Measurements from ENCODE around the gene RGR. TPM values are rescaled to one million over a fixed set of nuclear protein-coding genes. Genes with fewer than 3 reads are reported as not detected.

Gene RGR
- total RNA-seq, 1 experiment from 2014 or later, result not detected

DNA sequence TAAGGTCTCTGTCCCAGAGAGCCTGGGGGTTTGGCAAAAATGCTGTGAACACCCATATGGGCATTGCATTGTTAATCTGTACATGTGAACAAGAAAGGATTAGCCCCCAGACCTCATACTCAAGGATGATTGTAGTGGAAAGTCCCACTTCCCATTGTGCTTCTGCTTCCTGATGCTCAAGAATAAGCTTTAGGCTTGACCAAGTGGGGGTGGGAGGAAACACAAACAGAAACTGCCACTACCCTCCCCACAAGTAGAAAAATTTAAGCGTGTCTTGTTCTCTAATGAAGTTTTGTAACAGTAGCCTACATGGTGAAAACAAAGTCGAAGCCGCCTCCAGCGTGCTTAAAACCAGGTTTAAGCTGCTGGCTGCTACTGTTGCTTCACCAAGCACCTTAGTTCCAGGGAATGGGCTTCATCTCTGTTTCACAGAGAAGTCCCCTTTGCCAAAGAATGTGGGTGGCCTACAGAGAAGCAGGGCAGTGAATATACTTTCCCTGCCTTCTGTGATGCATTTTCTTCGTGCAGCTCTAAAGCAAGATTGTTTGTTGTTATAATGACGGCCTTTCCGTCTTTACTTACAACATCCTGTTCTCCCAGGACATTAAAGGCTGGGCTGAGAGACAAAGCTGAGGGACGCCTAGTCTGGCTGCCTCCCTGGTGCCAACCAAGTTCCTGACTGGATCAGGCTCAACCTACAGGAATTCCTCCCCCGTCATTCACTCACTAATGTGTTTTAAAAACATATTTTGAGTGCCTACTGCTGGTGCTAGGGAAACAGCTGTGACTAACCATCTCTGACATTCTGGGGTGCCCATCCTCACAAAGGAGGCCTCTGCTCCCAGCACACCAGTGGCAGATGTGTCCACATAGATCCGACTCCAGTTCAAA is 51.5 kb downstream of the RGR start:
- ChIA-PET POLR2A (no interaction called here), CTCF (no interaction called here)
- Mint-ChIP-seq H3K27ac (ENCODE audit: unreplicated experiment) (no peak overlapping the region), H3K9me3 (ENCODE audit: unreplicated experiment) (no peaks in the 10 kb centered on the region), H3K36me3 (ENCODE audit: insufficient read depth, unreplicated experiment) (no peaks in the 10 kb centered on the region), H3K27me3 (ENCODE audit: insufficient read depth, unreplicated experiment) (no peaks in the 10 kb centered on the region), H3K4me1 (ENCODE audit: low read depth, unreplicated experiment) (no peaks in the 10 kb centered on the region), H3K4me3 (ENCODE audit: unreplicated experiment) (no peak overlapping the region)
- BruUV-seq (replicated peaks), result no TSS peak
- Histone ChIP-seq H3K9me3 (no peaks in the 10 kb centered on the region), H3K36me3 (ENCODE audit: control insufficient read depth, insufficient read depth, low read length) (no peaks in the 10 kb centered on the region), H3K4me3 (ENCODE audit: low read depth, low read length) (no peak overlapping the region), H3K27me3 (replicated peaks; ENCODE audit: control insufficient read depth, insufficient read depth, low read length) (0 out of 2 replicates have a peak, but pooled peaks cover 1% of the 10 kb centered on the region), H3K4me1 (no peaks in the 10 kb centered on the region)
- intact Hi-C loops (cut with micrococcal nuclease; ENCODE audit: unreplicated experiment), result no loop called here
- TF ChIP-seq, protein P1, sequence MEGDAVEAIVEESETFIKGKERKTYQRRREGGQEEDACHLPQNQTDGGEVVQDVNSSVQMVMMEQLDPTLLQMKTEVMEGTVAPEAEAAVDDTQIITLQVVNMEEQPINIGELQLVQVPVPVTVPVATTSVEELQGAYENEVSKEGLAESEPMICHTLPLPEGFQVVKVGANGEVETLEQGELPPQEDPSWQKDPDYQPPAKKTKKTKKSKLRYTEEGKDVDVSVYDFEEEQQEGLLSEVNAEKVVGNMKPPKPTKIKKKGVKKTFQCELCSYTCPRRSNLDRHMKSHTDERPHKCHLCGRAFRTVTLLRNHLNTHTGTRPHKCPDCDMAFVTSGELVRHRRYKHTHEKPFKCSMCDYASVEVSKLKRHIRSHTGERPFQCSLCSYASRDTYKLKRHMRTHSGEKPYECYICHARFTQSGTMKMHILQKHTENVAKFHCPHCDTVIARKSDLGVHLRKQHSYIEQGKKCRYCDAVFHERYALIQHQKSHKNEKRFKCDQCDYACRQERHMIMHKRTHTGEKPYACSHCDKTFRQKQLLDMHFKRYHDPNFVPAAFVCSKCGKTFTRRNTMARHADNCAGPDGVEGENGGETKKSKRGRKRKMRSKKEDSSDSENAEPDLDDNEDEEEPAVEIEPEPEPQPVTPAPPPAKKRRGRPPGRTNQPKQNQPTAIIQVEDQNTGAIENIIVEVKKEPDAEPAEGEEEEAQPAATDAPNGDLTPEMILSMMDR (IDR thresholded peaks at IDR 0.05; ENCODE audit: insufficient read depth in 1 of 2, low read depth in 1 of 2, low read length in 1 of 2, severe bottlenecking in 1 of 2, unreplicated experiment in 1 of 2), result no peak
- DNase-seq, result no peak

DNA sequence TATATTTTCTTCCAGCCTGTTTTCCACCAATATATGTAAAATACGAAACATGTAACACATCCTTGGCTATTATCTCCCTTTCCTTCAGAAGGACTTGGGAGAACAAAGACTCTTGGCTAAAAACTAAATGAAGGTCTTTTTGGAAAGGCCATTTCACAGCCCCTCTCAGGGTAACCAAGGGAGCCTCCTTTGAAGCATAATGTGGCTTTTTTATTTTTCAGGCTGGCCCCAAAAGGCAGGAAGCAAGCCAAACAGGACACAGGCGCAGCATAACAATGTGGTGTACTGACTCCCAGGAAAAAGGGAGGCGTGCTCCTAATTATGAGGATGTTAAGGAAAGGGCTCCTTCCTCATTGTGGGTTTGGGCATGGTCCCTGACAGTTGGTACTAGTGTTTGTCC is 53.2 kb downstream of the RGR start:
- CTCF ChIA-PET, result no interaction called here
- BruUV-seq (replicated peaks), result no TSS peak
- TF ChIP-seq, protein P1 (IDR thresholded peaks at IDR 0.05; ENCODE audit: insufficient read depth in 1 of 2, low read depth in 1 of 2, low read length in 1 of 2, severe bottlenecking in 1 of 2, unreplicated experiment in 1 of 2), result no peak
- H3K36me3 ChIP-seq (ENCODE audit: control insufficient read depth, insufficient read depth, low read length), result no peaks in the 10 kb centered on the region
- Mint-ChIP-seq H3K4me3 (ENCODE audit: unreplicated experiment) (no peak overlapping the region), H3K4me1 (ENCODE audit: low read depth, unreplicated experiment) (no peaks in the 10 kb centered on the region), H3K27ac (ENCODE audit: unreplicated experiment) (no peak overlapping the region), H3K9me3 (ENCODE audit: unreplicated experiment) (no peaks in the 10 kb centered on the region), H3K36me3 (ENCODE audit: insufficient read depth, unreplicated experiment) (no peaks in the 10 kb centered on the region), H3K27me3 (ENCODE audit: insufficient read depth, unreplicated experiment) (peaks cover 2% of the 10 kb centered on the region)
- H3K4me3 ChIP-seq (ENCODE audit: low read depth, low read length), result no peak overlapping the region
- H3K4me1 ChIP-seq, result no peaks in the 10 kb centered on the region
- POLR2A ChIA-PET, result no interaction called here
- intact Hi-C loops (cut with micrococcal nuclease; ENCODE audit: unreplicated experiment), result no loop called here
- no peak for DNase-seq
- 0 out of 2 replicates have a peak, but pooled peaks cover 1% of the 10 kb centered on the region for H3K27me3 ChIP-seq (replicated peaks; ENCODE audit: control insufficient read depth, insufficient read depth, low read length)
- H3K9me3 ChIP-seq, result no peaks in the 10 kb centered on the region

DNA sequence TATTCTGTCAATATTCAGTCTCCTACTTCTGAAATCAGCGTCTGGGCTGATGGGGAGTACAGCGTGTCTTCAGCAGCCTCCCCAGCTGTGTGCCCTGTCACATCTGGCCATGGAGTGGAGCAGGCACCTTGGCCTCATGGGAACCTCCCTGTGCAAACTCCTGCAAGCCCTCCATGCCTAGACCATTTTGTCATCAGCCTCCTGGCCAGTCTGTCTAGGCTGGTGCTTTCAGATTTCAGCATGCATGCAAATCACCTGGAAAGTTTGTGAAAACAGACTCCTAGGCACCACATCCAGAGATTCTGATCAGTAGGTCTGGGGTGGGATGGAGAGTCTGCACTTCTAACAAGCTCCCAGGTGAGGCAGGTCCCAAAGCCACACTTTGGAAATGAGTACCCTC is 57.4 kb downstream of the RGR start:
- ChIA-PET POLR2A (no interaction called here), CTCF (no interaction called here)
- H3K9me3 Mint-ChIP-seq (ENCODE audit: unreplicated experiment), result no peaks in the 10 kb centered on the region
- Histone ChIP-seq H3K4me3 (ENCODE audit: low read depth, low read length) (no peak overlapping the region), H3K36me3 (ENCODE audit: control insufficient read depth, insufficient read depth, low read length) (no peaks in the 10 kb centered on the region), H3K27me3 (replicated peaks; ENCODE audit: control insufficient read depth, insufficient read depth, low read length) (0 out of 2 replicates have a peak, but pooled peaks cover 1% of the 10 kb centered on the region), H3K9me3 (no peaks in the 10 kb centered on the region), H3K4me1 (no peaks in the 10 kb centered on the region)
- no peaks in the 10 kb centered on the region for H3K36me3 Mint-ChIP-seq (ENCODE audit: insufficient read depth, unreplicated experiment)
- H3K27me3 Mint-ChIP-seq (ENCODE audit: insufficient read depth, unreplicated experiment), result peaks cover 10% of the 10 kb centered on the region
- no peak overlapping the region for H3K4me3 Mint-ChIP-seq (ENCODE audit: unreplicated experiment)
- TF ChIP-seq, protein P1 (IDR thresholded peaks at IDR 0.05; ENCODE audit: insufficient read depth in 1 of 2, low read depth in 1 of 2, low read length in 1 of 2, severe bottlenecking in 1 of 2, unreplicated experiment in 1 of 2), result no peak
- intact Hi-C loops (cut with micrococcal nuclease; ENCODE audit: unreplicated experiment), result no loop called here
- DNase-seq, result no peak
- BruUV-seq (replicated peaks), result no TSS peak
- H3K27ac Mint-ChIP-seq (ENCODE audit: unreplicated experiment), result no peak overlapping the region
- no peaks in the 10 kb centered on the region for H3K4me1 Mint-ChIP-seq (ENCODE audit: low read depth, unreplicated experiment)
